Thymus (tissue), 11 donors: ENCODE results near the gene KIF7. TPM values are rescaled to one million over a fixed set of nuclear protein-coding genes. Genes with fewer than 3 reads are reported as not detected.

Source experiments
- DNase-seq, 9 donors: peaks; one replicate each; pipeline ENCODE4 v3.0.0-alpha.2; 2013; ENCODE audit warnings: low spot score in 9 of 9, low read depth in 6 of 9, missing footprints in 1 of 9
- H3K27ac ChIP-seq, 2 donors: one replicate each; pipeline ENCODE4 v1.5.1; 2013; ENCODE audit warnings: control low read depth in 1 of 2, low read depth in 1 of 2, low read length in 1 of 2, mild to moderate bottlenecking in 1 of 2, moderate library complexity in 1 of 2
- H3K27me3 ChIP-seq, 2 donors: one replicate each; pipeline ENCODE4 v1.5.1; 2013; ENCODE audit warnings: low read length in 1 of 2; ENCODE audit not compliant: control insufficient read depth in 2 of 2, insufficient read depth in 1 of 2
- H3K36me3 ChIP-seq, 2 donors: one replicate each; pipeline ENCODE4 v1.5.1; 2013; ENCODE audit warnings: low read length in 1 of 2, mild to moderate bottlenecking in 1 of 2, moderate library complexity in 1 of 2; ENCODE audit not compliant: control insufficient read depth in 2 of 2, insufficient read depth in 2 of 2
- H3K4me1 ChIP-seq, 2 donors: one replicate each; pipeline ENCODE4 v1.5.1; 2013; ENCODE audit warnings: low read length in 2 of 2; ENCODE audit not compliant: control insufficient read depth in 2 of 2, insufficient read depth in 2 of 2
- H3K4me3 ChIP-seq, 2 donors: one replicate each; pipeline ENCODE4 v1.5.1; 2013; ENCODE audit warnings: low read length in 2 of 2, control low read depth in 1 of 2, mild to moderate bottlenecking in 1 of 2
- H3K9me3 ChIP-seq, 2 donors: one replicate each; pipeline ENCODE4 v1.5.1; 2013; ENCODE audit warnings: low read length in 1 of 2, mild to moderate bottlenecking in 1 of 2; ENCODE audit not compliant: control insufficient read depth in 2 of 2, insufficient read depth in 1 of 2
- WGBS: extraction: QIAGEN DNeasy Blood & Tissue Kit; methylation state at CpG from one replicate; pipeline ENCODE4 v1.1.7; 2013; 5-methylcytosine and 5-hydroxymethylcytosine counted together
- polyA plus RNA-seq: library from polyadenylated mRNA; stranded (reverse); fragments of 200-250 nt; gene quantifications from one replicate; pipeline ENCODE4 v1.2.3, GENCODE V29; 2013
- total RNA-seq: library from RNA; stranded (reverse); fragments of 120-200 nt; gene quantifications from one replicate; pipeline ENCODE4 v1.2.4, GENCODE V29; 2013
- donor health status: healthy.

Gene KIF7
- total and polyA plus RNA-seq, 2 donors, result 2.7 to 2.9 TPM

GRCh38 chr15:89653578-89653977 is 1.7 kb downstream of the KIF7 start:
- H3K27me3 ChIP-seq, result peaks cover 2 to 29% of the 10 kb centered on the region in 2 donors
- H3K4me1 ChIP-seq, result peaks cover 4 to 10% of the 10 kb centered on the region in 2 donors
- H3K27ac ChIP-seq, result no peak overlapping the region
- no peak overlapping the region for H3K4me3 ChIP-seq
- 98% methylated on average over 2 of the region's 2 CpGs for WGBS
- DNase-seq, result no peak
- peaks cover 0 to 5% of the 10 kb centered on the region in 2 donors for H3K36me3 ChIP-seq
- H3K9me3 ChIP-seq, result no peaks in the 10 kb centered on the region

- no peak overlapping the region for H3K4me3 ChIP-seq
- H3K27me3 ChIP-seq, result peaks cover 2 to 29% of the 10 kb centered on the region in 2 donors
- H3K9me3 ChIP-seq, result peaks cover 0 to under 1% of the 10 kb centered on the region in 2 donors
- H3K4me1 ChIP-seq, result peaks cover 4 to 10% of the 10 kb centered on the region in 2 donors
- WGBS, result 90% methylated on average over 16 of the region's 16 CpGs
- H3K27ac ChIP-seq, result no peak overlapping the region
- DNase-seq, result no peak
- H3K36me3 ChIP-seq, result peaks cover 0 to 5% of the 10 kb centered on the region in 2 donors
Measured at GRCh38 chr15:89652666-89653065, 2.6 kb downstream of the KIF7 start.

GRCh38 chr15:89652131-89652530 is 3.1 kb downstream of the KIF7 start:
- no peak overlapping the region for H3K27ac ChIP-seq
- peaks cover 2 to 29% of the 10 kb centered on the region in 2 donors for H3K27me3 ChIP-seq
- H3K9me3 ChIP-seq, result peaks cover 0 to 4% of the 10 kb centered on the region in 2 donors
- no peak overlapping the region for H3K4me3 ChIP-seq
- peaks cover 4 to 10% of the 10 kb centered on the region in 2 donors for H3K4me1 ChIP-seq
- DNase-seq, result no peak
- WGBS, result 97% methylated on average over 7 of the region's 7 CpGs
- peaks cover 0 to 5% of the 10 kb centered on the region in 2 donors for H3K36me3 ChIP-seq

DNA sequence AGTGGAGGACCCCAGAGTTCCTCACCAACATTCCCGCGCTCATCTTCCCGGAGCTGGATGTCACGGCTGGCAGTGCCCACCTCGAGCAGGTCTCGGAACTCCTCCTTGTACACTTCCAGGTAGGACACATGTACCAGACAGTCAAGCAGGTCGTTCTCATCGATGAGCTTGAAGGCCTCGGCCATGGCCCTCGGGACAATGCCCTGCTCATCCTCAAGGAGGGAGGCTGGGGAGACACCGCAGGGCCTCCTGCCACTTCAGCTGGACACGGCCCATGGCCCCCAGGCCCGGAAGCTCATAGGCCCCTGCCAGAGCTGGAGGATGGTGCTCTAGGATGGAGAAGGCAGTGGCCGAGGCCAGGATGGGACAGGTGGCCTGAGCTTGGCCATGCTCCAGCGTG is 5.6 kb downstream of the KIF7 start:
- H3K36me3 ChIP-seq, result peaks cover 0 to 10% of the 10 kb centered on the region in 2 donors
- 96% methylated on average over 15 of the region's 15 CpGs for WGBS
- DNase-seq, result no peak

GRCh38 chr15:89649013-89649625 is 6.1 kb downstream of the KIF7 start:
- Histone ChIP-seq H3K9me3 (peaks cover 0 to 4% of the 10 kb centered on the region in 2 donors), H3K4me1 (no peaks in the 10 kb centered on the region), H3K36me3 (peaks cover 0 to 11% of the 10 kb centered on the region in 2 donors), H3K27ac (no peak overlapping the region), H3K27me3 (peaks cover 0 to 2% of the 10 kb centered on the region in 2 donors), H3K4me3 (no peak overlapping the region)
- DNase-seq, result no peak
- WGBS, result 99% methylated on average over 37 of the region's 37 CpGs

More for the DNA sequence above, 5.6 kb downstream of the KIF7 start:
- Histone ChIP-seq H3K4me1 (peaks cover 4 to 6% of the 10 kb centered on the region in 2 donors), H3K9me3 (peaks cover 0 to 4% of the 10 kb centered on the region in 2 donors), H3K27ac (no peak overlapping the region), H3K4me3 (no peak overlapping the region), H3K27me3 (peaks cover 0 to 8% of the 10 kb centered on the region in 2 donors)

DNA sequence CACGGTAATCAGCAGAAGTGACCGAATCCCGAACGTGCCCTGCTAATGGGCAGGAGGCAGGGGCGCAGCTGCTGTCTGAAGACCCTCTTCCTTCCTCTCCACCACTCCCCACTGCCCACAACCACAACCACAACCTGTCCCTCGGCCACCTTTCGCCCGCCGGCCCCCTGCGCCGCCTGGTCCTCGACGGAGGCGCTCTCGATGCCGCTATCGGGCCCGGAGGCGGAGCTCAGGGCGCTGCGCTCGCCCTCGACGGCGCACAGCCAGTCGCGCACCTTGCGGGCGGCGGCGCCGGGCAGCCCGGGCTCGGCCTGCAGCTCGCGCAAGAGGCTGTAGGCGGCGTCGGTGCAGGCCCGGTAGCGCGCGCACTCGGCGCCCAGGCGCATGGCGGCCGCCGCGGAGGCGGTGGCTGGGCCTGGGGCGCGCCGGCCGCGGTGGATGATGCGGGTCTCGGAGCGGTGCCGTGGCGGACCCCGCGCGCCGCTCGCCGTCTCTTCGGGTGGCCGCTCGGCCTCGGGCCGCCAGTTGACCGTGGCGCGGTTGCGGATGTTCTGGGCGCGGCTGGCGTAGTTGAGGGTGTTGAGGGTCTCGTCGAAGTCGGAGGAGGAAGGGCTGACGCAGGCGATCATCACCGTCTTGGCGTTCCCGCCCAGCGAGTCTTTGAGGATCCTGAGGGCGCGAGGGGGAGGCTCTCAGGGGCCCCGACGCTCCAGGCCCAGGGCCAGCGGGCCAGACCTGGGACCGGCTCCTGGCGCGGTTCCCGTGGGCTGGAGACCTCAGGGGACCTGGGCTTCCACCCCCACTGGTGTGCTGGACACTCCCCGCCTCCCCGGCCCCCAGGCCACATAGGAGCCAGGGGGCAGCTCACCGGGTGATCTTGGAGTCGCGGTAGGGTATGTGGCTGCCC is 6.9 kb downstream of the KIF7 start:
- WGBS, result 96% methylated on average over 102 of the region's 102 CpGs
- no peak for DNase-seq
- peaks cover 0 to 4% of the 10 kb centered on the region in 2 donors for H3K9me3 ChIP-seq

GRCh38 chr15:89647191-89647851 is 7.9 kb downstream of the KIF7 start:
- Histone ChIP-seq H3K27ac (no peak overlapping the region), H3K9me3 (peaks cover 0 to 4% of the 10 kb centered on the region in 2 donors), H3K36me3 (peaks cover 0 to 11% of the 10 kb centered on the region in 2 donors), H3K4me3 (no peak overlapping the region), H3K4me1 (no peaks in the 10 kb centered on the region), H3K27me3 (no peaks in the 10 kb centered on the region)
- WGBS, result 74% methylated on average over 25 of the region's 25 CpGs
- peak in 4 of 9 donors; percentile 25 to 57 (median 34) for DNase-seq

More for the DNA sequence above, 6.9 kb downstream of the KIF7 start:
- Histone ChIP-seq H3K4me3 (no peak overlapping the region), H3K36me3 (peaks cover 0 to 11% of the 10 kb centered on the region in 2 donors), H3K27me3 (no peaks in the 10 kb centered on the region), H3K4me1 (no peaks in the 10 kb centered on the region), H3K27ac (no peak overlapping the region)

DNA sequence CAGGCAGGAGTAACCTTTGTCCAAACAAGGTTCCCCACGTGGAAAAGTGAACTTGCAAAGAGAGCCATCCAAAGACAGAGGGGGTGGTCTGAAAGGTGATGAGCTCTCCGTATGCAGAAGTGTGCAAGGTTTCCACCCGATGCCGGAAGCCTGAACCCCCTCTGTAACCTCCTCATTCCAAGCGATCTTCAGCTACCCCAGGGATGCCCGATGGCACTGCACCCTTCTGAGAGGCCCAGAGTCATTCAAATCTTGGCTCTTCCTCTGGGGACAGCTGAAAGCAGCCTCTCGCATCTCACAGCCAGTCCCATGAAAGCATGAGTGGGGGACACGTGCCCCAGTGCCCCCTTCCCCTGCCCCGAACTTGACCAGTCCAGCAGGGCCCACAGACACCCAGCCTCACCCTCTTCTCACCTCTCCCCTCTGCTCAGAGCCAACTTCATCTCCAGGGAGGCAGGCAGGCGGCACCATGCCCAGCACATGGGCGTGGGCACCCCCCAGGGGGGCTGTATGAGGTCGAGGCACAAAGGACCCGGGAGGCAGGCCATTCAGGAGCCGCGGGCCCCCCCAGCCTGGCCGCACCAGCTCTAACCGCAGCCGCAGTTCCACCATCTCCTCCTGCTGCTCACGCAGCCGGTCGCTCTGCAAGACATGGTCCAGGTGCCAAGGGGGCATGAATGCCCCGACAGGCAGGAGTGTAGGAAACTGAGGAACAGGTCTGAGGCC is 8.7 kb downstream of the KIF7 start:
- Histone ChIP-seq H3K27ac (no peak overlapping the region), H3K4me3 (no peak overlapping the region), H3K9me3 (peaks cover 0 to 9% of the 10 kb centered on the region in 2 donors), H3K36me3 (peaks cover 0 to 18% of the 10 kb centered on the region in 2 donors), H3K4me1 (no peaks in the 10 kb centered on the region), H3K27me3 (no peaks in the 10 kb centered on the region)
- no peak for DNase-seq
- WGBS, result 94% methylated on average over 22 of the region's 22 CpGs
